ENCODE data around the gene AUTS2.

Gene AUTS2

DNA sequence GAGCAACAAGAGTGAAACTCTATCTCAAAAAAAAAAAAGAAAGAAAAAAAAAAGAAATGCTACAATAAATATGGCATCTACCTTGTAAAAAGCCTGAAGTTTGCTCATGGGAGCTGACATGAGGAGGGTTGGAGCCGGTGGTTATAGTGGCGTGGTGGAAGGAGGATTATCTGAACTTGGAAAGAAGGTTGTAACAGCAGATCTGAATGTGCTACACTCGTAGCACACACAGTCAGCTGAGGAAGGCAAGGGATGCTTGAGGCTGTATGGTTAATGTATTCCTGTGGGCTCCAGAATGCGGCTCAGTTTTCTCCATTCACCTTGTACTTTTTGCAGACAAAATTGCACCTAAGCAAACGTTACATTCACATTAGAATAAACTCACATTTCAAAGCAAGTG lies 1143.4 kb downstream of the AUTS2 start:
- TF ChIP-seq, protein P1, sequence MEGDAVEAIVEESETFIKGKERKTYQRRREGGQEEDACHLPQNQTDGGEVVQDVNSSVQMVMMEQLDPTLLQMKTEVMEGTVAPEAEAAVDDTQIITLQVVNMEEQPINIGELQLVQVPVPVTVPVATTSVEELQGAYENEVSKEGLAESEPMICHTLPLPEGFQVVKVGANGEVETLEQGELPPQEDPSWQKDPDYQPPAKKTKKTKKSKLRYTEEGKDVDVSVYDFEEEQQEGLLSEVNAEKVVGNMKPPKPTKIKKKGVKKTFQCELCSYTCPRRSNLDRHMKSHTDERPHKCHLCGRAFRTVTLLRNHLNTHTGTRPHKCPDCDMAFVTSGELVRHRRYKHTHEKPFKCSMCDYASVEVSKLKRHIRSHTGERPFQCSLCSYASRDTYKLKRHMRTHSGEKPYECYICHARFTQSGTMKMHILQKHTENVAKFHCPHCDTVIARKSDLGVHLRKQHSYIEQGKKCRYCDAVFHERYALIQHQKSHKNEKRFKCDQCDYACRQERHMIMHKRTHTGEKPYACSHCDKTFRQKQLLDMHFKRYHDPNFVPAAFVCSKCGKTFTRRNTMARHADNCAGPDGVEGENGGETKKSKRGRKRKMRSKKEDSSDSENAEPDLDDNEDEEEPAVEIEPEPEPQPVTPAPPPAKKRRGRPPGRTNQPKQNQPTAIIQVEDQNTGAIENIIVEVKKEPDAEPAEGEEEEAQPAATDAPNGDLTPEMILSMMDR (IDR thresholded peaks at IDR 0.05): no peak

DNA sequence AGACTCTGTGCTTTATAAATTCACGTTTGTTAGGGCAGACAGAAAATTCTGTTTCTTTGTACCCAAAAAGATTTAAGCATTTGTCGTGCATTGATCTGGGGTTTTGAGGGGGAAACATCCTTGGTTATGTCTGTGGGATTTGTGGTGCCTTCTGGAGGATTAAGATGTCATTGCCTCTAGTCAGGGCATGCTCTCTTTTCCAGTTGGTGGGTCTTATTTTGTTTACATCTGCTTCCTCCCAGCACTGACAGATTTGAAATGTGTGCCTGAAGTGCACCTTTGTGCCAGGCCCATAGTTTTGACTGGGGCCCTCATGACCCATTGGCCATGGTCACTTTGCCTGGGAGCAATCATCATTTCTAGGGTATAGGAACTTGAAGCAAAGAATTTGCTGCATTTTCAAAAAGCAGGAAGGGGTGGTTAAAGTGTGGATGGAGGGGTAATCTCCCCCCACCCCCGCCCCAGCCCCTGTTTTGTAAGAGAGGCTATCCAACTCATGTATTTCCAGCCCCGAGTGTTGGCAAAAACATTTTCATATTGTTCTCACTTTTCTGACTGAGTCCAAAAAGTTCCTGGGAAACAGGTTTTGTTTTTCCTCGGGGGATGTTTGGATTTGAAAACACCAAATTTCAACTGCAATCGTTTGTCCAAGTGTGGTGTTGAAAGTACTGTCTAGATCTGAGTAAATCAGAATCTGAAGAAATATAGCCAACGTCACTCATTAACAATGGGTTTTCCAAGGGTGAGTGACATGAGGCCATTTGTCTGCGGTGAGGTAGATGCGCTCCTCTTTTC lies 1145.5 kb downstream of the AUTS2 start:
- TF ChIP-seq, protein P1 (IDR thresholded peaks at IDR 0.05): no peak

DNA sequence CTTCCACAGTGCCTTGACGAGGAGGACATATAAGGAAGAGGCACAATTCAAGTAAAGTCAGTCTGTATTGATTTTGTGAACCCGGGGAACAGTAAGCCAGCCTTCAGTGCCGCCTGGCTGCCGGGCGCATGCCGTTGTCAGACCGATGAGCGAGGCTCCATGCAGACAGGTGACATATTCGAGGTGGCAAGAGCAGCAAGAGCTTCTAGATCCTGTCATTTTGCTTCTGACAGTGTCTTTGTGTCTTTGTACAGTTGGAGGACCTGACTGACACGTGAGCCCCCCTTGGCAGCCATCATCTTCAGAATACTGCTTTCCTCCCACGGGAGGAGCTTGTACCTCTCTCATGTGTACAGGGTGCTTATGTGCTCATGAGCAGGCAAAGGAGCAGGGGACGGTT lies 1146.2 kb downstream of the AUTS2 start:
- TF ChIP-seq, protein P1 (IDR thresholded peaks at IDR 0.05): no peak

DNA sequence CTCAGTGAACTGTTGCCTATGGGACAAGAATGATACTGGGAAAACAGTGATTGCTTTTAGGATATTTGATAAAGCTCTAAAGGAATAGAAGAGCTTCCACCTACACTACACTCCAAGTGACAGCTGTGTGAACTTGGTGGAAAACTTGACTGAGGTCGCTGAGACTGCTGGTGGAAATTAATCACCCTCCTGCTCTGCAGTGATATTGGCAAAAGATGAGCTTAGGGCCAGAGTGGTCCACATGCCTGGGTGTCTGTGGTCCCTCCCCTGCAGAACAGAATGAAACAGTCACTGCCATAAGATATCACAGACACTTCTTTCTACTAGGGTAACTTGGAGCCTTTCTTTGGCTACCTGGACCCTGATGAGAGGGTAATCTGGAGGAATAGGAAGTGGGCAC lies 1151.6 kb downstream of the AUTS2 start:
- TF ChIP-seq, protein P1 (IDR thresholded peaks at IDR 0.05): no peak

DNA sequence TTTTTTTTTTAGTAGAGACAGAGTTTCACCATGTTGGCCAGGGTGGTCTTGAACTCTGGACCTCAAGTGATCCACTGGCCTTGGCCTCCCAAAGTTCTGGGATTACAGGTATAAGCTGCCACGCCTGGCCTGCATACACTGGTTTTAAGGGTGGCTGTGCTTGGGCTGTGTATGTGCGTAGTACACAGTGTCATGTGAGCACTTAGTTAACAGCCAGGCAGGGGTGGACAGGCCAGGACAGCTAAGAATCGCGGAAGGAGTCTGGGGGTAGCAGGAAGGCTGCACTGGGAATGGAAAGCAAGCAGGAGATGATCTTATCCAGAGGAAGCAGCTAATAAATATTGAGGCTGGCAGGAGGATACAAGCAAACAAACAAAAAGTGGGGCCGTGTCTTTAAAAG lies 1153.6 kb downstream of the AUTS2 start:
- TF ChIP-seq, protein P1 (IDR thresholded peaks at IDR 0.05): no peak

DNA sequence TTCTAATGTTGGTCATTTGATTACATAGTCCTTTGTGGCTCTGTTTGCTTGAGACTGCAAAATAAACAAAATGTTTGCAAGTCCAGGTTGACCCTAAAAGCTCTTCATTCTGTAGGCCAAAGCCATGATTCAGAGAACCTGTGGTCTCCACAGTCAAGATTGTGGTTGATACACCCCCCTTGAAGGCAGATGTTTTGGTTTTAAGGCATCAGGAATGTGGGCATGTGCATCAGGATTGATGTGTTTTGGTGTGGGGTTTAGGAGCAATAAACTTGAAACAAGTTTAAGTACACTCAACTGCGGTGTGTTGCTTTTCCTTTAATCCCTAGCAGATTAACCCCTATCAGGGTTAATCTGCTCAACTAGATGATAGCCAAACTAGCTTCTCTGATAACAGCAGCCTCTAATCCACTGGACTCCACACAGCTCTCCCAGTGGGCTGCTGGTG lies 1154.5 kb downstream of the AUTS2 start:
- TF ChIP-seq, protein P1 (IDR thresholded peaks at IDR 0.05): no peak

DNA sequence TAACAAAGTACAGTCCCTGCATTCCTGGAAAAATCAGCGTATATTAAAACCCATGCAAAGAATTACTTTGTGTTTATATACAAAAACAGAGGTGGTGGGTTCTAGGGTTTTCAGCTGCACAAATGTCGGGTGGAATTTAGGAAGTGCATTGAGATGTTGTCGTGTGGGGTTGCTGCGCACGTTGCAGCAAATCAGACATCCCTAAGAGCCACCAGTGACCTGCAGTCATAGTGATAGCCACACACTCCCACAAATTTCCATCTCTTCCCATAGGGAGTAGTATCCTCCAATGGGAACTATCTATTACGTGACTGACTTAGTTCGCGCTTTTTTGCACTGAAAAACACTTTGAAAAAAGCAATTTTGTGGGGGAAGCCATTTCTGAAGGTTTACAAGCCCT lies 1158.5 kb downstream of the AUTS2 start:
- TF ChIP-seq, protein P1 (IDR thresholded peaks at IDR 0.05): no peak

All from LNCAP (cell line).